NCI-H2029 treated with DMSO at 0.1 percent for 48 hours (cell line): ENCODE results near the gene COL3A1.

Source experiments
- DNase-seq: peaks from one replicate; lab custom pipeline; 2025; lab: John Stamatoyannopoulos, UW

Gene COL3A1

DNA sequence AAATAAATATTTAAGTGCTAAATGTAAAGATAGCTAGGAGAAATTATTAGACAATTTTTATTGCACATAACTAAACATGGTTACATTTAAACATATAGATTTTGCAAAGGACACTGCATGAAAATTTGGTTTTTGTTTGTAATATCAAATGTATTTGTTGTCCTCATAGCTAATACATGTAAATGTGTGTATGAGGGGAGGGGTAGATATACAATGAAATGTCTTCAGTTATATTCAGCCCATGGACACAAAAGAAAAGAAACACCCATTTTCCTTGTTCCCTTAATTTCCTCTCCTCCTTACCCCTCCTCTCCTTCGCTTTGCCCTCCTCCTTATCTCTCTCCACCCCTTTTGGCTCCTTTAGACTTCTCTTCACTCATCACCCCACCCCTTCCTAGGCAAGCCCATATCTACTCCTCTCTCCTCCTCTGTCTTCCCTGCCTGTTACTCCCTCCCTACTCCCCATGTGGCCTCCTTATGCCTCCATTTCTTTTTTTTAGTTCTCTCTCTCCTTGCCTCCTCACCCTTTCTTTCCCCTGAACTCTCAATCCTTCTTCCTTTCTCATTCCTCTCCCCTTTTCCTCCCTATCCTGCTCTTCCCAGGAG lies 1.4 kb downstream of the COL3A1 start:
- no peak for DNase-seq

- DNase-seq = no peak
These were observed 2.5 kb downstream of the COL3A1 start for GRCh38 chr2:188976545-188977268.

GRCh38 chr2:188977317-188977716 lies 3.1 kb downstream of the COL3A1 start:
- DNase-seq = no peak

- DNase-seq = no peak
These were observed 4.3 kb downstream of the COL3A1 start for GRCh38 chr2:188978291-188979081.

GRCh38 chr2:188979187-188980114 lies 5.3 kb downstream of the COL3A1 start:
- no peak for DNase-seq

GRCh38 chr2:188983427-188984064 lies 9.4 kb downstream of the COL3A1 start:
- no peak for DNase-seq

- DNase-seq = no peak
These were observed 9.9 kb downstream of the COL3A1 start for GRCh38 chr2:188984065-188984491.

- DNase-seq = no peak
These were observed 10.5 kb downstream of the COL3A1 start for GRCh38 chr2:188984680-188985079.

DNA sequence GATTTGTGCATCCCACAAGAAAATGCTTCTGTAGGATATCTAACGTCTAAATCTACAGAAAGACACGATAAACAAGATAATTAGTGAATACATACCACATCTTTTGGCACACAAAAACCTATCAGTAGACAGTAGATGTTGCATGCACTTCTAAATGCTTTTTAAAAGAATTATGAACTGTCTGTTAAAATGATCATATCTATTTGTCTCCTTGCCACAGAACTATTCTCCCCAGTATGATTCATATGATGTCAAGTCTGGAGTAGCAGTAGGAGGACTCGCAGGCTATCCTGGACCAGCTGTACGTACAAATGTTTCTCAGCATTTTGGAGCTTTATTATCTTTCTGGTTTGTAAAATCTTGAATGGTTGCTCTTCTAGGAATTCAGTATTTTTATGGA lies 12.7 kb downstream of the COL3A1 start:
- no peak for DNase-seq

GRCh38 chr2:188993247-188993646 lies 19.1 kb downstream of the COL3A1 start:
- no peak for DNase-seq

DNA sequence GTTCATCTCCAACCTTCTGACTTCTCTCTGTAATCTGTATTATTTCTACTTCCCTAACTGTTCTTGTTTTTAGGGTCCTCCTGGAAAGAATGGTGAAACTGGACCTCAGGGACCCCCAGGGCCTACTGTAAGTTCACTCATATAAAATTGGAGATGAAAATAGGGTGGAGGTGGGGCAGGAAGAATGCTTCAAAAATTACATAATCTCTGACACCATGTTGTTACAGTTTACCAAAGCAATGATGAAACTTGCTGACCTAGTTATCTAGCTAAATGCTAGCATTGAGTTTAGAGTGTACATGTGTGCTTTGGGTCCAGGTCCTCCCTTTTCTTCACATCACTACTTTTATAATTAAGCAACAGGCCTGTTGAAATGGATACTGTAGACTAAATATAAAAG lies 23.1 kb downstream of the COL3A1 start:
- no peak for DNase-seq

DNA sequence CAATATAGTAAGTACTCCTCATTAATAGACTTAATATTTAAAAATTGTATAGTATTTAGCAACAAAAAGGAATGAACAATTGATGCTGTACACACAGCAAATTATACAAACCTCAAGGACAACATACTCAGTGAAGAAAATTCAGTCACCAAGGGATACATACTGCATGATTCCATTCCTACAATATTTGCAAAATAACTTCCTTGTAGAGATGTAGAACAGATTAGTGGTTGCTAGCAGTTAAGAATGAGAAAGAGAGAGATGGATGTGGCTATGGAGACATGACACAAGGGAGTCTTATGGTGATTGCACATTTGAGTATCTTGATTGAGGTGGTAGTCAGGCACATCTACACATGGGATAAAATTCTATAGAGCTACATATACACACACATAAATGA lies 26.0 kb downstream of the COL3A1 start:
- DNase-seq = no peak

- no peak for DNase-seq
These were observed 27.9 kb downstream of the COL3A1 start for GRCh38 chr2:189002079-189002478.

- DNase-seq = no peak
These were observed 34.5 kb downstream of the COL3A1 start for GRCh38 chr2:189008555-189009262.

DNA sequence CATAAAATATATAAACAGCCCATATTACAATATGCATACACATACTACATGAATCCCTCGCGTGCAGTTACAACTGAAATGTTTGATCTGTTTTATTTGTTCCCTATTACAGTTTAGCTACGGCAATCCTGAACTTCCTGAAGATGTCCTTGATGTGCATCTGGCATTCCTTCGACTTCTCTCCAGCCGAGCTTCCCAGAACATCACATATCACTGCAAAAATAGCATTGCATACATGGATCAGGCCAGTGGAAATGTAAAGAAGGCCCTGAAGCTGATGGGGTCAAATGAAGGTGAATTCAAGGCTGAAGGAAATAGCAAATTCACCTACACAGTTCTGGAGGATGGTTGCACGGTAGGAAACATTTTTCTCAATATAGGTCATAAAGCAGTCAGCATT lies 36.4 kb downstream of the COL3A1 start:
- no peak for DNase-seq

GRCh38 chr2:189012351-189012750 lies 38.2 kb downstream of the COL3A1 start:
- DNase-seq = no peak

- no peak for DNase-seq
These were observed 38.9 kb downstream of the COL3A1 start for GRCh38 chr2:189013031-189013430.

- DNase-seq = no peak
These were observed 39.7 kb downstream of the COL3A1 start for GRCh38 chr2:189013671-189014448.

GRCh38 chr2:189014449-189015138 lies 40.4 kb downstream of the COL3A1 start:
- DNase-seq = no peak
